Globus pallidus (tissue), 1 donor: ENCODE data around the gene C4BPA.

Source experiments
- DNase-seq: peaks from one replicate; pipeline ENCODE4 v3.0.0-alpha.2; 2015; ENCODE audit warnings: low spot score

C4BPA gene

DNA sequence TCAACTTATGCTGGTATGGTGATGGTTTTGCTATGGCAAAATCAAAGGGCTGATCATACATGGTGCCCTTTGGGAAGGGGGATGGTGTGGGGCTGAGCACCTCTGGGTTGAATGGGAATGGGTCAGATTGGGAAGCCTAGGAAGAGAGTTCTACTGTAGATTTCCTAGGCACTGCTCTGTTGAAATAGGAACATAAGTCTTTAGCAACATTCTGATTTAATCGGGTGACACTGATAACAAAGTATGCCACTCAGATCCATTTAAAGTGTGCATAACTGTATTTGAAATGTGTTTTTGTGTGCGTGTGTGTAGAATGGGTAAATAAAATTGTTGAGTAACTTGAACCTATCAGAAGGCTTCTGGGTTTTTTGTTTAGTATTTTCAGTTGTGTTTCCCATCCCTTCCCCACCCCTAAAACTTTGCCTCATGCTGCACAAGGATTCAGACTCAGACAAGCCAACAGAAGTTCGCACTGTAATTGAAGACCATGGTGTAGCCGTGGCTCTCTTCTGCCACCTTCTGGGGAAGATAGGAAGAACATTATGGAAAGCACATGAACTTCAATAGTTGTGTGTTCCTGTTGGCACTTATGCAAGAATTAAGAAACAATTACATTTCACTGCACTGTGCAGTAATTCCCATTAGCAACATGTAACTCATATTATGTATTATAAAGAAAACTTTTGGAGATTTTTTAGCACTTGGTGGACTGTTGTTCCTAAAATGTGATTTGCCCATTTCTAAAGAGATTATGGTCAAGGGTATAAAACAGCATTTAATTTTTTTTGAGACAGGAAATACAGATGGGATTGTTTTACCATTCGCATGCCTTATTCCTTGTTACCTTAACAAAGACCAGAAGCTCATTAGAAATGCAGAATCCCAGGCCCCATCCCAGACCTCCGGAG lies 26.3 kb upstream of the C4BPA start:
- peak; percentile 74 for DNase-seq

DNA sequence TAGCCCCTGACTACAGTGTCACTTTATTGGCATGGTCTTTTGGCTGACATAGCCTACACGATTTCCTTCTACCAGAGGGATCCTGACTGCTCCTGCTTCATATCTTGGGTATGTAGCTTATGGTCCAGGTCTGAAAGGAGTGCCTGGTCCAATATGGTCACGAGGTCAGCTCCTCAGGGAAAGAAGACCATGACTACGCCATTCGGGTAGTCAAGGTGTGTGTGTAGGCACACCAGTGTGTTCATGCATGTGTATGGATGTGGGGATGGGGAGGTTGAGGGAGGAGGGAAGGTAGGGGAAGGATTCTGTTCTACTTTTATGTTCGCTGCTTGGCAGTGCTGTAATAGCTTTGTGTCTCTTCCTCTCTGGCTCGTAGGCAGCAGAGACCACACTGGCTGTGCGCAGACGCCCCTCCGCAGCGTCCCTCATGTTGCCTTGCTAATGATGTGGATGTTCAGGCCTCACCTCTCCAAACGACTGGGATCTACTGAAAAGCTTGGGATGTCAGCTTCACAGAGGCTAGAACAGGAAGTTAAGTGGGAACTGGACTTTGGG lies 25.4 kb upstream of the C4BPA start:
- DNase-seq: no peak

- no peak for DNase-seq
Observed at GRCh38 chr1:207079706-207080241, 24.3 kb upstream of the C4BPA start.

DNA sequence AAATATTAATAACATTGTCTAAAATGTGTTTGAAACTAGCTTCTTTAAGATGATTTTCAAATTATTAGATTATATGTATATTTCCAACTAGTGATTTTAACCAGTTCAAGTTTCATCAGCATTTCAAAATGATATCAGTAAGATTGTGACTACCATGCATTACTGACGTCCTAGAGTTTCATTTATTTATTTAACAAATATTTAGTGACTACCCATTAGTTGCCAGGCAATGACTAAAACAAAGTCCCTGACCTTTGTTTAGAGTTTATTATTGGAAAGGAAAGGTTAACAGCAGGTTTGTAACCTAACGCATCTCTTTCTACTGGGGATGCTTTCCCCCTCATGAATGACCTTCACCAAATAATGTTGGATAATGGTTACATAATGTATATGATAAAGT lies 22.9 kb upstream of the C4BPA start:
- no peak for DNase-seq

DNA sequence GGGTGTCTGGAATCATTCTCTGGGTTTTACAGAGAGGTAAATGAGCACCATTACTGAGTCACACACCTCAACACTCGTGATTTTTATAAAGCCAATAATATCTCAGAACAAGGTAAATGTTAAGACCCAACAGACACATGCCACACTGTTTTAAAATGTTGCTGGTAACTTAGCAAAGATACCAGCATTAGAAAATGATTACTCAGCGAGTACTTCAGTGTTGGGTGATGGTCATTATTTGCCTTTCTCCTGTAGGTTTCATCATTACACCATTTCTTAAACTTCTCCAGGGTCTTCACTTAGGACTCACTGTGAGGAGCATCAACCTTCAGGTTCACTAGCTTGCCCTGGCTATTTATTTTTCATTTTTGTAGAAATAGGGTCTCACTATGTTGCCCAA lies 22.2 kb upstream of the C4BPA start:
- no peak for DNase-seq

- no peak for DNase-seq
Observed at GRCh38 chr1:207084232-207084631, 19.8 kb upstream of the C4BPA start.

GRCh38 chr1:207084701-207085180 lies 19.3 kb upstream of the C4BPA start:
- DNase-seq: peak; percentile 42

- DNase-seq: no peak
Observed at GRCh38 chr1:207085887-207086286, 18.1 kb upstream of the C4BPA start.

DNA sequence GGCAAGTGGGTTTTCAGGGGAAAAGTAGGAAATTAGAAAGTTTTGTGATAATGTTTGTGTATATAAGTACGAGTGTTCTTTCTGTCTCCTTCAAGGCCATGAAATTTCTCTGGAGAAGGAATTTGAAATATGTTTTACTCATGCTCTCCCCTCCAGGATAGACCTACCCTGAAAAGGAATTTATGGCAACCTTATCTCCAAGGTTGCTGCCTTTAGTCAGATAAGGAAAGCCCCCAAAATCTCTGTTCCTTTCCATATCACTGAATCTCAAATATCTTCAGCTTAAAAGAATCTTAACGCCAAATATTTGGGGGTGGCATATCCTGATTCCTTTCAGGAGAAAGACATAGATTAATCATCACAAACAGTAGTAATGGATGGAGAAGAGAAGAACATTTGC lies 15.9 kb upstream of the C4BPA start:
- no peak for DNase-seq

DNA sequence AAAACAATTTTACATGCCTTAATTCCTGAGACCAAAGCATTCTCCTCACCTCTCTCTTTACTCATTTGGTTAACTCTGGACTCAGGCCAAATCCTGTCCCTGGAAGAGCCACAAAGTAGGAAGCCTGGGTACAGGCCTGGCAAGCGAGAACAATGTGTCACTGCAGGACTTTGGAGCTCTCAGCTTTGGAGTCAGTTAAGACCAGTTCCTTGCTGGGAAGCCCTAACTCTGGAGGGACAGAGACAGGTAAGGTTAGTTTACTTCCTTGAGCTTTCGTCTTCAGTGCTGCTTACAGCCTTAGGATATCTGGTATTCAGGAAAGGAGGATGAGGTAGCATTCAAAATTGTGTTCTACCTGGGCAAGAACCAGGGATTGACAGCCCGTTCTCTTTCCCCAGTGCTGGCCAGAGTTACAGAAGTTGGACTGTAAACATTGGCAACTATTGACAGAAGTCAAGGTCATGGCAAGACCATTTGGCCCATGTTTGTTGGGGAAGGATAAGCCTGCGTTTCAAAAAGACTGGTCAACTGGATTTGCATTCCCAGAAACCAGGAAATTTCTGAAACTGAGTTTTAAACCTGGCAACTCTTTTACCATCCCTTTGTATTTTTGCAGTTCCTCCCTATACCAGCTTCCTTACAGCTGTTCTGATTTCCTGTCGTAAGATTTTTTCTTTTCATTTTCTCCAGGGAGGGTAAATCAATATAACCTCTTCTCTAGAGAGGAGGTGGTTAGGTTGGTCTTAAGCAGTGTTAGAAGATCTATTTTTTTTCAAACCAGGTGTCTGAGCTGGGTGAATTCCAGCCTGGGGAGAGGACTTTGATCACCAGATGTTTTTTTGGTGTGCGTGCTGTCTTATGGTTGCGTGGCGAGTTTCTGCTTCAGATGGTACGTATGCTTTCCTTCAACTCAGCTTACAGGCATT lies 15.1 kb upstream of the C4BPA start, which contains the start of gene C4BPB:
Gene C4BPB (plus strand): TSS at position 160 of the 926 bp plus-strand sequence. CDS start 672 bp downstream, at position 832.
- no peak for DNase-seq

GRCh38 chr1:207089627-207090355 lies 14.2 kb upstream of the C4BPA start:
- no peak for DNase-seq

DNA sequence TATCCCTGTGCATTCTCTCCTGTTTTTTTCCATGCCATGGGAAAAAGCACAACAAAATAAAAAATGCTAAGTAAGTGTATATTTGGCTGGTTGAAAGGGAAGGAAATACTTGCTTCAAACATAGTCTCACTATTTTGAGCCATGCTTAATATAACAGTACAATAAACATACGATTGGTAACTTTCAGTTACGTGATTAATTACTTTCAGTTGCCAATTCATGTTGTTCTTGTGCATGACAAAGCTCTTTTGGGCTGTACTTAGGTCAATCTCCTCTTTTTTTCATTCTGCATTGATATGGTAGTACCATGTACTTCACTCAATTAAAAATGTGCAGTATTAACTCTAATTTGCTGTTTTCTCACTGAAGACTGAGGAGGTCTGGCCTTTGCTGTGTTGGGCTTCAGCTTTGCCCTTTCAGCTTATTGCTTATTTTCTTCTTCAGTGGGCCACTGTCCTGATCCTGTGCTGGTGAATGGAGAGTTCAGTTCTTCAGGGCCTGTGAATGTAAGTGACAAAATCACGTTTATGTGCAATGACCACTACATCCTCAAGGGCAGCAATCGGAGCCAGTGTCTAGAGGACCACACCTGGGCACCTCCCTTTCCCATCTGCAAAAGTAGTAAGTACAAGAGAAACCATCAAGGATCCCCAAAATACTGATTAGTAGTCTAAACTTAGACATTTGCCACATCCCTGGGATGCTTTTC lies 12.7 kb upstream of the C4BPA start:
- no peak for DNase-seq

DNA sequence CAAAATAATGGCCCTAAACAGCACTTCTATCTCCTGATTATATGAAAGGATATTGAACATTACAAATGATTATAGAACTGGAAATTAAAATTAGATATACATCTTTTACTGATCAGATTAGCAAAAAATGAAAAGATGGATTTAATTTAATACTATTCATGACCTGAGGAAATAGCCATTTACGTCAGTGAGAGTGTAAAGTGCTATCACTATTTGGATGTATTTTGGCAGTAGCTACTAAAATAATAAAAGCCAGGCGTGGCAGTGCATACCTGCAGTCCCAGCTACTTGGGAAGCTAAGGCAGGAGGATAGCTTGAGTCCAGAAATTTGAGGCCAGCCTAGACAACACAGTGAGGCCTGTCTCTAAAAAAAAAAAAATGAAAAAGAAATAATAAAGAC lies 10.1 kb upstream of the C4BPA start:
- no peak for DNase-seq

DNA sequence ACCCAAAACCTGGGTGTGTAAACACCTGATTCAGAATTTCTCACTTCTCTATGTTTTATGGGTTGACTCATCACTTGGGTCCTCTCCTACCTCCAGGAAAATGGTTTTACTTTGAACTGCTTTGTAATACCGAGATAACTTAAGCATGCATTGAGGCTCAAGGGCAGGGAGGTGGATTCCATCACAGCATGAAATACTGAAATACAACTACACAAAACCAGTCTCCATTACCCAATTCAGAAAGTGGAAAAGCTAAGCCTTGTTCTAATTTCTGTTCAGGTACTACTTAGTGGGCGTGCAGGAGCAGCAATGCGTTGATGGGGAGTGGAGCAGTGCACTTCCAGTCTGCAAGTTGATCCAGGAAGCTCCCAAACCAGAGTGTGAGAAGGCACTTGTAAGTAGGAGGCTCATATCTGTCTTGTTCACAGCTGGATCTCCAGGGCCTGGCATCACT lies 6.1 kb upstream of the C4BPA start:
- no peak for DNase-seq

DNA sequence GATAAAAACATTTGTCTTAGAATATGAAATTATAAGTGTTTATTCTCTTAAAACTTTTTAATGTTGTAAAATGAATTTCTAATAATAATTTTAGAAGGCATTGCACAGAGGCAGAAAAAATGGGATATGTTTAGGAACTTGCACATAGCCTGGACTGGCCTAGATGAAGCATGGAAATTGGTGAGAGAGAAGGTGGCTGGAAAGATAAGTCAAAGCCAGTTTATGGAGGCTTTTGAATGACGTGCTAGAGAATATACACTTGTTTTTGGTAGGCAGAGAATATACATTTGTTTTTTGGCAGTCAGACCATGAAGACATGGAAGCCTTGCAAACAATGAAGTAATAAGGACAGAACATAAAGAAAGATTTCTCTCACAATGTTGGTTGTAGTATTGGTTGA lies 2.3 kb upstream of the C4BPA start:
- DNase-seq: no peak

GRCh38 chr1:207102146-207102545 lies 1.9 kb upstream of the C4BPA start:
- DNase-seq: no peak

- no peak for DNase-seq
Observed at GRCh38 chr1:207102659-207103058, 1.4 kb upstream of the C4BPA start.

DNA sequence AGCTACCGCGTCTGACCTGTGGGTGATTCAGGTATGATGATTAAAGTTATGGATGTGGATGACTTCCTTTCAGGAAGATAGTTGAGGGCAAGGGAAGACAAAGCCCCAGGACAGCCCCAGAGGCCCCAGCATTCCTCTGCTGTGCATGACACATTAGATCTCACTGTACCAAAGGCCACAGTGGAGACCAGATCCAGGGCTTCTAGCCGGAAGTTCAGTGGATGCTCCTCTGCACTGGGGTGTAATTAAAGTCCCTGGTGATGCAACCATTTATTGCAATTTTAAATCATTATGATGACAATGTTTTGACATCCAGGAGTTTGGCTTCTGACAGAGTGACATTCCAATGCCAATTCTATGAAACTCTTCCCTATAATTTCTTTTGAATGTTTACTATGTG lies 5.0 kb downstream of the C4BPA start:
- no peak for DNase-seq

DNA sequence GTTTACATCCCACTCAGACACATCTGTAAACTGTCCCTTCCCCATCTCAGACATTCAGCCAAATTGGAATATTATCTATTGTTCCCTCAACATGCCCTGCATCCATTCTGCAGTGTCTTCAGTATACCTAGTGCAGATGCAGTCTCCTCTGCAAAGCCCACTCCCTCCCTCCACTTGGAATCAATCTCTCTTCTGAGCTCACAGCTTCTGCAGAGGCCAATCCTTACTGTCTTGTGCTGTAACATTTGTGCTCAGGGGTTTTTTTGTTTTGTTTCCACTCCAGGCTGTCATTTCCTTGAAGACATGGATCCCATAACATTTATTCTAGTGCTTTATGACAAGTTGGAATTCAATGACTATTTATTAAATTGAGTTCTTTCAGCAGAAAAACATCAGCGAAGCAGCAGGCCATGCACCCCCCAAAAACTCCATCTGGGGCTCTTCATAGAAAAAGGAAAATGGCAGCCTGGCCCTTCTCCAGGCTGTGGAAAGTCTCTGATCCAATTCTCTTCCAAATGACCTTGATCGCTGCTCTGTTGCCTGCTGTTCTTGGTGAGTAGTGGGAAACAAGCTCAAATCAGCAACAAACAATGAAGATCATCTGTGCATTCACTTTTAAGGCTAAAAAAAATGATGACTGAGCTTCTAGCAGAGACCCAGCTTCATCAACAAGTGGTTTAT lies 8.7 kb downstream of the C4BPA start:
- no peak for DNase-seq

GRCh38 chr1:207115269-207115668 lies 11.2 kb downstream of the C4BPA start:
- no peak for DNase-seq
